HG02588 (cell line): ENCODE measurements around the gene IVD.

Experiments used
- ATAC-seq: cut with Tn5 transposase; IDR thresholded peaks from one replicate; pipeline ENCODE4 v1.9.1; 2021; ENCODE audit warnings: mild to moderate bottlenecking, moderate library complexity; ENCODE audit not compliant: unreplicated experiment

IVD gene

GRCh38 chr15:40456299-40456712 is 50.7 kb downstream of the IVD start:
- no peak for ATAC-seq

GRCh38 chr15:40456738-40457137 is 51.1 kb downstream of the IVD start:
- ATAC-seq: no peak

GRCh38 chr15:40458495-40459371 is 53.1 kb downstream of the IVD start:
- ATAC-seq: no peak

- ATAC-seq: no peak
Measured at GRCh38 chr15:40459391-40460015, 53.9 kb downstream of the IVD start.

GRCh38 chr15:40460404-40460803 is 54.8 kb downstream of the IVD start:
- ATAC-seq: no peak

GRCh38 chr15:40461958-40462357 is 56.4 kb downstream of the IVD start:
- no peak for ATAC-seq

GRCh38 chr15:40463279-40463678 is 57.7 kb downstream of the IVD start:
- ATAC-seq: no peak

GRCh38 chr15:40463886-40464545 is 58.4 kb downstream of the IVD start:
- no peak for ATAC-seq

- no peak for ATAC-seq
Measured at GRCh38 chr15:40464595-40465185, 59.1 kb downstream of the IVD start.

GRCh38 chr15:40465939-40466338 is 60.3 kb downstream of the IVD start:
- no peak for ATAC-seq

GRCh38 chr15:40466426-40467260 is 61.0 kb downstream of the IVD start:
- ATAC-seq: no peak

- no peak for ATAC-seq
Measured at GRCh38 chr15:40467261-40467615, 61.6 kb downstream of the IVD start.

GRCh38 chr15:40468898-40469331 is 63.3 kb downstream of the IVD start:
- no peak for ATAC-seq

- no peak for ATAC-seq
Measured at GRCh38 chr15:40469776-40470390, 64.3 kb downstream of the IVD start.

GRCh38 chr15:40470423-40471104 is 65.0 kb downstream of the IVD start, which contains the start of gene CHST14:
TSS of gene CHST14 (plus strand) at chr15:40470984. CDS start at chr15:40471214, 230 bp downstream.
- peak; percentile 69 for ATAC-seq
